ENCODE measurements around the gene ZFP82. TPM values are rescaled to one million over a fixed set of nuclear protein-coding genes. Genes with fewer than 3 reads are reported as not detected.

Gene ZFP82
- total RNA-seq (1 to 10 TPM; 4.8 to 8.2 (median 6.9) TPM), polyA plus RNA-seq (1 to 10 TPM in 1 of 3 donors, under 1 TPM in 2; 0.60 to 2.4 (median 0.69) TPM)

DNA sequence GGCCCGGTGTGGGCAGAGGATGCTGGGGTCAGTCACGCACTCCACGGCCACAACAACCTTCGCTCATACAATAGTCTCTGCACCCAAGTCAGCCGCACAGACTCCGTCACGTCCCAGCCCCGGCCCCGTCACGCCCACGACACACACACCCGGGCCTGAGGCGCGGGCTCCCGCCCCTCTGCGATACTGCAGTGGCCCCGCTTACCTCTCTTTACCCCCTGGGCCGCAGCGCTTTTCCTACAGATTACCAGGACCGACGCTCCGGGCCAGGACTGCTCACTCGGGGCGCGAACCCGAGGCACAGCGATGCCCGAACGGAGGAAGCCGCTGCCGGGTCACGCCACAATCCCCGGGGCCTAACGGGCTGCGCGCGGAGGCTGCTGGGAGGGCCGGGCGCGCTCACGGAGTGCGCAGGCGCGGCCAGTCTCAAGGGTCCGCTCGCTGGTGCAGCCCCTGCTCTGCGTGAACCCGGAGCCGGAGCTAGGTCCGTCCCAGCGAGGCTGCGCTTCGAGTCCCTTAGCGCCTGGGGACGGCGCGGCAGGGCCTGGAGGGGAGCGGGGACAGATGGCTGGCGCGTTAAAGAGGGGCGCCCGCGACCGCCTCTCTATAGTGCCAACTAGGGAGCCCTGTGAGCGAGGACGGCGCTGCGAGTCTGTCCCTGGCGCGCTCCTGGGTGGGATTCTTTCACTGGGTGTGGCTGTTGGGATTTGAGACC is at the start of gene ZFP82:
TSS of gene ZFP82 (minus strand) at position 358 of the 715 bp plus-strand sequence. CDS start 8,855 bp downstream, outside the sequence.
- intact Hi-C loops (cut with DNase I): loop anchor here (2.0 to 5.0 kb wide), 2 partner anchors 41 to 70 kb away; partner anchors contain the start of genes ZFP14 and ZNF566
- Histone ChIP-seq H3K4me3 (peak within 1 kb of the TSS; percentile 63 to 82 (median 70)), H3K27ac (peak within 1 kb of the TSS; percentile 92 to 97 (median 93)), H3K9me3 (no peaks in the 10 kb centered on the region), H3K4me1 (peaks cover 0 to 25% (median 20%) of the 10 kb centered on the region in 4 donors), H3K36me3 (no peaks in the 10 kb centered on the region), H3K27me3 (peaks cover 0 to 4% (median 3%) of the 10 kb centered on the region in 3 donors)
- peak; percentile 85 for DNase-seq
- 0 to 2% methylated on average over 70 of the region's 70 CpGs for WGBS, 2 donors
- TF ChIP-seq POLR2AphosphoS5 (IDR thresholded peaks at IDR 0.05) (peak; percentile 59 to 89 (median 82)), EP300 (IDR thresholded peaks at IDR 0.05) (no peak), POLR2A (IDR thresholded peaks at IDR 0.05) (peak; percentile 35 to 63)
- TF ChIP-seq, protein P1, sequence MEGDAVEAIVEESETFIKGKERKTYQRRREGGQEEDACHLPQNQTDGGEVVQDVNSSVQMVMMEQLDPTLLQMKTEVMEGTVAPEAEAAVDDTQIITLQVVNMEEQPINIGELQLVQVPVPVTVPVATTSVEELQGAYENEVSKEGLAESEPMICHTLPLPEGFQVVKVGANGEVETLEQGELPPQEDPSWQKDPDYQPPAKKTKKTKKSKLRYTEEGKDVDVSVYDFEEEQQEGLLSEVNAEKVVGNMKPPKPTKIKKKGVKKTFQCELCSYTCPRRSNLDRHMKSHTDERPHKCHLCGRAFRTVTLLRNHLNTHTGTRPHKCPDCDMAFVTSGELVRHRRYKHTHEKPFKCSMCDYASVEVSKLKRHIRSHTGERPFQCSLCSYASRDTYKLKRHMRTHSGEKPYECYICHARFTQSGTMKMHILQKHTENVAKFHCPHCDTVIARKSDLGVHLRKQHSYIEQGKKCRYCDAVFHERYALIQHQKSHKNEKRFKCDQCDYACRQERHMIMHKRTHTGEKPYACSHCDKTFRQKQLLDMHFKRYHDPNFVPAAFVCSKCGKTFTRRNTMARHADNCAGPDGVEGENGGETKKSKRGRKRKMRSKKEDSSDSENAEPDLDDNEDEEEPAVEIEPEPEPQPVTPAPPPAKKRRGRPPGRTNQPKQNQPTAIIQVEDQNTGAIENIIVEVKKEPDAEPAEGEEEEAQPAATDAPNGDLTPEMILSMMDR (IDR thresholded peaks at IDR 0.05): no peak

DNA sequence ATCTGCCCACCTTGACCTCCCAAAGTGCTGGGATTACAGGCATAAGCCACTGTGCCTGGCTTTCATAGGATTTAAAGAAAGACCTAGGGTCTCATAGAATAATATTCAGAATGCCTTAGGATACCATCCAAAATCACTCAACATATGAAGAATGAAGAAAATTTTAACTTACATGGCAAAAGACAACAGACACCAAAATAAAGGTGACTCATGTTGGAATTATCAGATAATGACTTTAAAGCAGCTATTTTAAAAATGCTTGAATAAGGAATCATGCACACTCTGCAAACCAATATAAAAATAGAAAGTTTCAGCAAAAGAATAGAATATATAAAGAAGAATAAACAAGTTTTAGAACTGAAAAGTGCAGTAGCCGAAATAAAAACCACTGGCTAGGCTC is 41.6 kb upstream of the ZFP82 start:
- peaks cover 0 to 7% (median 3%) of the 10 kb centered on the region in 4 donors for H3K9me3 ChIP-seq
- no peak for DNase-seq
- no peak overlapping the region for H3K27ac ChIP-seq
- no peaks in the 10 kb centered on the region for H3K4me1 ChIP-seq
- intact Hi-C loops (cut with DNase I): no loop called here
- whole genome bisulfite sequencing, 2 donors: 93 to 97% methylated on average over 1 of the region's 1 CpG
- no peak overlapping the region for H3K4me3 ChIP-seq
- TF ChIP-seq EP300 (IDR thresholded peaks at IDR 0.05) (no peak), POLR2A (IDR thresholded peaks at IDR 0.05) (no peak)
- H3K27me3 ChIP-seq: no peaks in the 10 kb centered on the region
- H3K36me3 ChIP-seq: peaks cover 0 to 57% (median 8%) of the 10 kb centered on the region in 4 donors

DNA sequence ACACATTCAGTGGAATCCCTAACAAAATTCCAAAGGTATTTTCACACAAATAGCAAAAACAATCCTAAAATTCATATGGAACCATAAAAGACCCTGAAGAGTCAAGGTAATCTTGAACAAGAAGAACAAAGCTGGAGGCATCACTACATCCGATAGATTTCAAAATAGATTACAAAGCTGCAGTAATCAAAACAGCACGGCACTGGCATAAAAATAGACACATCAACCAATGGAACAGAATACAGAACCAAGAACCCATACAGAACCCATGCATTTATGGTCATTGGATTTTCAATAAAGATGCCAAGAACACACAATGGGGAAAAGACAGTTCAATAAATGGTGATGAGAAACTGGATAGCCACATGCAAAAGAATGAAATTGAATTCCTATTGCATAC is 38.4 kb upstream of the ZFP82 start:
- H3K36me3 ChIP-seq: peaks cover 0 to 73% (median 19%) of the 10 kb centered on the region in 4 donors
- H3K4me3 ChIP-seq: no peak overlapping the region
- intact Hi-C loops (cut with DNase I): no loop called here
- H3K27me3 ChIP-seq: no peaks in the 10 kb centered on the region
- peaks cover 0 to 17% (median 11%) of the 10 kb centered on the region in 4 donors for H3K9me3 ChIP-seq
- no peak for DNase-seq
- no peaks in the 10 kb centered on the region for H3K4me1 ChIP-seq
- TF ChIP-seq POLR2AphosphoS5 (IDR thresholded peaks at IDR 0.05): no peak
- 97 to 98% methylated on average over 2 of the region's 2 CpGs for WGBS, 2 donors
- no peak overlapping the region for H3K27ac ChIP-seq

DNA sequence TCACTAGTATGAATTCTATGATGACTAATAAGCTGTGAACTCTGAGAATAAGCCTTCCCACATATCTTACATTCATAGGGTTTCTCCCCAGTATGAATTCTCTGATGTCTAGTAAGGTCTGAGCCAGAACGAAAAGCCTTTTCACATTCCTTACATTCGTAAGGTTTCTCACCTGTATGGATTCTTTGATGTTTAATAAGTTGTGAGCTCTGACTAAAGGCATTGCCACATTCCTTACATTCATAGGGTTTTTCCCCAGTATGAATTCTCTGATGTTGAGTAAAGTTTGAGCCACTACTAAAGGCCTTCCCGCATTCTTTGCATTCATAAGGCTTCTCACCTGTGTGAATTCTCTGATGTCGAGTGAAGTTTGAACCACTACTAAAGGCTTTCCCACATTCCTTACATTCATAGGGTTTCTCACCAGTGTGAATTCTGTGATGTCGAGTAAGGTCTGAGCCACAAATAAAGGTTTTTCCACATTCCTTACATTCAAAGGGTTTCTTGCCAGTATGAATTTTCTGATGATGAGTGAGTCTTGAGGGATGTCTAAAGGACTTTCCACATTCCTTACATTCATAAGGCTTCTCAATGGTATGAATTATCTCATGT is 30.7 kb upstream of the ZFP82 start:
- H3K4me3 ChIP-seq: no peak overlapping the region
- DNase-seq: no peak
- no peak overlapping the region for H3K27ac ChIP-seq
- peaks cover 17 to 70% (median 59%) of the 10 kb centered on the region in 4 donors for H3K9me3 ChIP-seq
- intact Hi-C loops (cut with DNase I): no loop called here
- peaks cover 29 to 82% (median 47%) of the 10 kb centered on the region in 4 donors for H3K36me3 ChIP-seq
- TF ChIP-seq POLR2A (IDR thresholded peaks at IDR 0.05) (no peak), EP300 (IDR thresholded peaks at IDR 0.05) (no peak), POLR2AphosphoS5 (IDR thresholded peaks at IDR 0.05) (no peak)
- TF ChIP-seq, protein P1 (IDR thresholded peaks at IDR 0.05): no peak
- 97% methylated on average over 5 of the region's 5 CpGs for WGBS, 2 donors
- H3K4me1 ChIP-seq: no peaks in the 10 kb centered on the region
- no peaks in the 10 kb centered on the region for H3K27me3 ChIP-seq

DNA sequence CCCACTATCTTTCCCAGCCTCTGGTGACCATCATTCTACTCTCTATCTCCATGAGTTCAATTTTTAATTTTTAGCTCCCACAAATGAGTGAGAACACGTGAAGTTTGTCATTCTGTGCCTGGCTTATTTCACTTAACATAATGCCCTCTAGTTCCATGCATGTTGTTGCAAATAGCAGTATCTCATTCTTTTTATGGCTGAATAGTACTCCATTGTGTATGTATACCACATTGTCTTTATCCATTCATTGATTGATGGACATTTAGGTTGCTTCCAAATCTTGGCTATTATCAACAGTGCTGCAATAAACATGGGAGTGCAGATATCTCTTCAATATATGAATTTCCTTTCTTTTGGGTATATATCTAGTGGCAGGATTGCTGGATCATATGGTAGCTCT is 22.9 kb upstream of the ZFP82 start:
- 58 to 66% methylated on average over 1 of the region's 1 CpG for WGBS, 2 donors
- intact Hi-C loops (cut with DNase I): no loop called here
- H3K36me3 ChIP-seq: peaks cover 0 to 5% (median 0%) of the 10 kb centered on the region in 4 donors
- no peaks in the 10 kb centered on the region for H3K27me3 ChIP-seq
- no peak overlapping the region for H3K4me3 ChIP-seq
- no peak overlapping the region for H3K27ac ChIP-seq
- DNase-seq: no peak
- no peak for TF ChIP-seq POLR2A (IDR thresholded peaks at IDR 0.05)
- TF ChIP-seq, protein P1 (IDR thresholded peaks at IDR 0.05): no peak
- TF ChIP-seq POLR2AphosphoS5 (IDR thresholded peaks at IDR 0.05): no peak
- no peak for TF ChIP-seq EP300 (IDR thresholded peaks at IDR 0.05)
- no peaks in the 10 kb centered on the region for H3K4me1 ChIP-seq
- H3K9me3 ChIP-seq: peaks cover 18 to 43% (median 39%) of the 10 kb centered on the region in 4 donors

Data from sigmoid colon (tissue), 7 donors.